ENCODE measurements around the gene PARP14.
"Not testable (repeated sequence)": the region's sequence is repeated elsewhere in the genome, so short reads cannot be mapped to it uniquely, and the experiment has no call there.

The PARP14 gene

DNA sequence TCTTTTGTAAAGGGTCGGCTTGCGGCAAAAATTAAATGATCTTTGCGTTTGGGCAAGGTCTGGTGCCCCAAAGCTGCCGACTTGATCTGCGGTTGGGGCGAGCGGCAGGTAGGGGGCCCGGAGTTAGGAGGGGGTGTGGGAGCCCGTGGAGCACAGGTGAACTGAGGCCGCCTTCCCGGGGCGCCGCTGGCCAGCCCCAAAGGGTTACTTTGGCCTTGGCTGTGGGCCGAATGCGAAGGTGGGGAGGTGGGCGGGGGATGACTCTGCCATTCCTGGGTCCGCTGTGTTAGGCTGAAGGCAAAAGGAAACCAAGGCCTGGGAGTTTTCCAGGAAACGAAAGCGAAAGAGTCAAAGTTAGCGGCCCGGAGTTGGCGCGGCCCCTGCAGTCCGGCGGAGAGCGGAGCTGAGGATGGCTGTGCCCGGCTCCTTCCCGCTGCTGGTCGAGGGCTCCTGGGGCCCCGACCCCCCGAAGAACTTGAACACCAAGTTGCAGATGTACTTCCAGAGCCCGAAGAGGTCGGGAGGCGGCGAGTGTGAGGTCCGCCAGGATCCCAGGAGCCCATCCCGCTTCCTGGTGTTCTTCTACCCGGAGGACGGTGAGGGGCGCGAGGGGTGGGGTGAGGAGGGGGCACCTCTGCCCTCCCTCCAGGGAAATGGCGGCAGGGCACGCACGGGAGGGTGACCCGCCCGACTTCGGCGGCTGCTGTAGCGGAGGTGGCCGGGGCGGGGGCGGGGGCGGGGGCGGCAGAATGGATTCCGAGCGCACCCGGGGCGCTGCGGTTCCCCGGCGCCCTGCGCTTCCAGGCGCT, at the start of gene PARP14:
Gene PARP14, plus strand, starts transcription at position 365 of the 809 bp plus-strand sequence. Its CDS starts 45 bp downstream, at position 410.
- peak; percentile 60 to 61 for DNase-seq

GRCh38 chr3:122635789-122636188, 44.9 kb upstream of the PARP14 start:
- DNase-seq, result no peak

- no peak for DNase-seq
These were observed 43.9 kb upstream of the PARP14 start for GRCh38 chr3:122636697-122637096.

- no peak for DNase-seq
These were observed 40.1 kb upstream of the PARP14 start for GRCh38 chr3:122640437-122640999.

DNA sequence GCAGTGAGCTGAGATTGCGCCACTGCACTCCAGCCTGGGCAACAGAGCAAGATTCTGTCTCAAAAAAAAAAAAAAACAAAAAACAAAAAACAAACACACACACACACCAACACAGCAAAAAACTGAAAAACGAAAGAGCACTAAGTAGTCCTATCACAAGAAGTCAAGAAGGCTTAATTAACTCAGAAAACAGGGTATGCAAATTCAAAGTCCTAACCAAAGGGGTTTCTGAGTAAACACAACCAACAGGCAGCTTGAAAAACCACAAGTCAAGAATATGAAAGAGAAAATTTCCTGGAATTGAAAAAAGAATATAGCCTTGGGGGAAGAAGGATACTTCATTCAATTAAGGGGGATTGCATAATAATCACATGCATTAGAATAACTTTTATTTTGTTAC, 37.7 kb upstream of the PARP14 start:
- no peak for DNase-seq

- no peak for DNase-seq
These were observed 34.3 kb upstream of the PARP14 start for GRCh38 chr3:122646146-122646988.

DNA sequence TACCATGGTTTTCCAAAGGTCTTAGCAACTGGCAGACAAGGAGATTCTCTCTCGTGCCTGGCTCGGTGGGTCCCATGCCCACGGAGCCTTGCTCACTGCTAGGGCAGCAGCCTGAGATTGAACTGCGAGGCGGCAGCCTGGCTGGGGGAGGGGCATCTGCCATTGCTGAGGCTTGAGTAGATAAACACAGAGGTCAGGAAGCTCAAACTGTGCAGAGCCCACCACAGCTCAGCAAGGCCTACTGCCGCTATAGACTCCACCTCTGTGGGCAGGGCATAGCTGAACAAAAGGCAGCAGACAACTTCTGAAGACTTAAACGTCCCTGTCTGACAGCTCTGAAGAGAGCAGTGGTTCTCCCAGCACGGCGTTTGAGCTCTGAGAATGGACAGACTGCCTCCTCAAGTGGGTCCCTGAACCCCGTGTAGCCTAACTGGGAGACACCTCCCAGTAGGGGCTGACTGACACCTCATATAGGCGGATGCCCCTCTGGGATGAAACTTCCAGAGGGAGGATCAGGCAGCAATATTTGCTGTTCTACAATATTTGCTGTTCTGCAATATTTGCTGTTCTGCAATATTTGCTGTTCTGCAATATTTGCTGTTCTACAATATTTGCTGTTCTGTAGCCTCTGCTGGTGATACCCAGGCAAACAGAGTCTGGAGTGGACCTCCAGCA, 29.3 kb upstream of the PARP14 start:
- not testable (repeated sequence) for DNase-seq

GRCh38 chr3:122651962-122652361, 28.7 kb upstream of the PARP14 start:
- not testable (repeated sequence) for DNase-seq

DNA sequence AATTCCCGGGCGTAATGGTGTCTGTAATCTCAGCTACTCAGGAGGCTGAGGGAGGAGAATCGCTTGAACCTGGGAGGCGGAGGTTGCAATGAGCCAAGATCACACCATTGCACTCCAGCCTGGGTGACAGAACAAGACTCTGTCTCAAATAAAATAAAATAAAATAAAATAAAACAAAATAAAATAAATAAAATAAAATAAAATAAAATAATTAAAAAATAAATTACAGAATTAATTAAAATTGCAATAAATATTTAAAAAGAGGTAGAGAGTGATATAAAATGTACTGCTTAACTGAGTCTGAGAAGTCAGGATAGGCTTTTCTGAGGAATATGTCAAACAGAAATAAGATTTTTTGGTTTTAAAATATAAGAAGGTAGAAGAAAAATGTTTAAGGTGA, 22.3 kb upstream of the PARP14 start:
- DNase-seq, result not testable (repeated sequence)

DNA sequence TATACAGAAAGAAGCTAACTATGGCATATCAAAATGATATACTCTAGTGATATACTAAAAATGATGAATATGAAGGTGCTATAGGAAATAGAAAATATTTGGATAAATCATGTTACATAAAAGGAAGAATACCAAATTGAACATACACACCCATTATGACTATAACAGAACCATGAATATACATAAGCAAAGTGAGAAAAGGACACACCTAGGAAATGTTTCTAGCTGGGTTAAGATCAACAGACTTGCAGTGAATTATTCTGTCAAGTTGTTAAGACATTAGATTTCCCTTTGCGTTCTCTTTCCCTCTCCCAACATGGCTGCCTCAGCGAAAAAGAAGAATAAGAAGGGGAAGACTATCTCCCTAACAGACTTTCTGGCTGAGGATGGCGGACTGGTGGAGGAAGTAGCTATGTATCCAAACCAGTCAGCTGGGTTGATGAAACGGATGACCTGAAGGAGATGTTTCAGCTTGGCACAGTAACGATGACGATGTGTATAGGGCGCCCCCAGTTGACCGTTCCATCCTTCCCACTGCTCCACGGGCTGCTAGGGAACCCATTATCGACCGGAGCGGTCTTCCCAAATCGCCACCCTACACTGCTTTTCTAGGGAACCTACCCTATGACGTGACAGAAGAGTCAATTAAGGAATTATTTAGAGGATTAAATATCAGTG, 20.2 kb upstream of the PARP14 start:
- no peak for DNase-seq

GRCh38 chr3:122661633-122662032, 19.0 kb upstream of the PARP14 start:
- DNase-seq, result no peak

GRCh38 chr3:122662505-122662904, 18.1 kb upstream of the PARP14 start:
- no peak for DNase-seq

DNA sequence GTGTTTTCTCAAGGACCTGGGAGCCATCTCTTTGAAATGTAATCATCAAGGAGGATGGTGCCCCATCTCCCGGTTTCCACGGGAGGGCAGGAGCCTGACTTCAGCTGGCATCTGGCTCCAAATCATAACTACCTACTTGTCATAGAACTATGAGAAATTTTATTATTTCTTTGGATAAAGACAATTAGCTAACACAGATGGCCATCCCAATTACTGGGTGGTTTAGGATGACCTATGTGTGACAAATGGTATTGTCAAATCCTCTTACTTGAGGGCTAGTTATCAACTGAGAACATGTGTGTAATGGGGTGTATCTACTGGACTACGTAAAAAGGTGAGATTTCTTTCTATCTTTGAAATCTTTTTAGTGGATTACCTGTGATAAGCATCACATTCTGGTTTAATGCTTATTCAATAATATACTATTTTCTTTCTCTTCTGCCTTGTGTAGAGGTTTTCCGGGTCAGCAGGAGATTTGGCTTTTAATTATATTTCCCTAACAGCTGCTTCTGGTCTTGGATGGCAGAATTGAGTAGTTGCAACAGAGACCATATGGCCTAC, 15.3 kb upstream of the PARP14 start:
- DNase-seq, result no peak

DNA sequence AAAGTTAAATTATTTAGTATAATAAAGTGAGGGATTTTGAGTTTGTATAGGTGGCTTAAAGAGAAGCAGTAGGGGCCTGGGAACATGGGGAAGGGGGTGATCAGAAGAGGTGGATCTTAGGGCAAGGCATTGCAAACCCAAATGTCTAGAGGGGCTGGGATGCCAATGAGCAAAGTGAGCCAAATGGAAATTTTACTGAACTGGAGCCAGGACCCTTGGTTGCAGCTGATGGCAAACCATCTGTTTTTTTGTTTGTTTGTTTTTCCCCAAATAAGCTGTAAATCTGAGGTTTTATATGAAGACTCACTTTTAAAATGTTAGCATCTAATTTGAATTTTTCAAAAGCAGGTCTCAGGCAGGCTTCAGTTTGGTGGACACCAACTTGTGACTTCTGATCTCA, 14.8 kb upstream of the PARP14 start:
- DNase-seq, result no peak

- no peak for DNase-seq
These were observed 11.5 kb upstream of the PARP14 start for GRCh38 chr3:122668930-122669730.

DNA sequence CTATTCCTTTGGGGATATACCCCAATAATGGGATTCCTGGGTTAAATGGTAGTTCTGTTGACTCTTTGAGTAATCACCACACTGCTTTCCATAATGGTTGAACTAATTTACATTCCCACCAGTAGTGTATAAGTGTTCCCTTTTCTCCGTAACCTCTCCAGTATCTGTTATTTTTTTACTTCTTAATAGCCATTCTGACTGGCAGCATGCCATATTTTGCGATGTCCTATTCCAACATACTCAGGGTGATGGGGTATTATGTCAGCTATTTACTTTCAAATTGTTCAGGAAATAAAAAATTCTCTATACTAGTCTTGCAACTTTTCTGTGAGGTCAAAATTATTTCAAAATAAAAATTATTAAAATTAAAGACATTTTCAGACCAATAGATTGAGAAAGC, 9.1 kb upstream of the PARP14 start:
- DNase-seq, result no peak

DNA sequence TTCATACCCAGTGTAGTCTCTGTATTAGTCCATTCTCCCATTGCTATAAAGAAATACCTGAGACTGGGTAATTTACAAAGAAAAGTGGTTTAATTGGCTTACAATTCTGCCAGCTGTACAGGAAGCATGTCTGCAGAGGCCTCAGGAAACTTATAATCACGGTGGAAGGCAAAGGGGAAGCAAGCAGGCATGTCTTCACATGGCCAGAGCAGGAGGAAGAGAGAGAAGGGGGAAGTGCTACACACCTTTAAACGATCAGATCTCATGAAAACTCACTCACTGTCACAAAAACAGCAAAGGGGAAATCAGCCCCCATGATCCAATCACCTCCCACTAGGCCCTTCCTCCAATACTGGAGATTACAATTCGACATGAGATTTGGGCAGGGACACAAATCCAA, 6.3 kb upstream of the PARP14 start:
- DNase-seq, result no peak

- DNase-seq, result no peak
These were observed 3.9 kb upstream of the PARP14 start for GRCh38 chr3:122676759-122677158.

GRCh38 chr3:122677216-122677615, 3.4 kb upstream of the PARP14 start:
- no peak for DNase-seq

GRCh38 chr3:122678506-122678905, 2.1 kb upstream of the PARP14 start:
- DNase-seq, result no peak

All from activated CD4-positive, alpha-beta T cell treated with anti-CD3 and anti-CD28 coated beads, Interleukin-2, amount 50 U/mL, for 4 hours (primary cell).